Left renal pelvis (tissue), 4 donors: ENCODE measurements around the gene PTCH1. TPM values are rescaled to one million over a fixed set of nuclear protein-coding genes. Genes with fewer than 3 reads are reported as not detected.

Experiments used
- DNase-seq, 4 donors: peaks; one replicate each; pipeline ENCODE4 v3.0.0-alpha.2; 2013; ENCODE audit warnings: low read depth in 4 of 4, low spot score in 3 of 4
- polyA plus RNA-seq, 4 donors: library from polyadenylated mRNA; unstranded; fragments of 120-200 nt; gene quantifications; one replicate each; pipeline ENCODE4 v1.2.1, GENCODE V29; 2013; ENCODE audit not compliant: insufficient read length in 4 of 4

The PTCH1 gene
- polyA plus RNA-seq, 4 donors = 25.7 to 36.1 (median 30.0) TPM

GRCh38 chr9:95411054-95411892, 105.5 kb downstream of the PTCH1 start:
- no peak for DNase-seq

- DNase-seq = no peak
These were observed 106.9 kb downstream of the PTCH1 start for GRCh38 chr9:95409650-95410426.

- DNase-seq = no peak
These were observed 109.2 kb downstream of the PTCH1 start for GRCh38 chr9:95407524-95407923.

GRCh38 chr9:95406121-95406520, 110.7 kb downstream of the PTCH1 start:
- no peak for DNase-seq

GRCh38 chr9:95399261-95399660, 117.5 kb downstream of the PTCH1 start:
- no peak for DNase-seq

Other genes with a start within 250 kb of the PTCH1 start
- gene FANCC, start 199.3 kb downstream of the PTCH1 start, polyA plus RNA-seq = 10 to 100 TPM; 13.4 to 25.0 (median 22.4) TPM